HK-2 (cell line): Measurements from ENCODE around the gene ADGRG2.

Source experiments
- DNase-seq: peaks from one replicate; pipeline ENCODE4 v3.0.0-alpha.2; 2018; ENCODE audit not compliant: unreplicated experiment

Gene ADGRG2, protein sequence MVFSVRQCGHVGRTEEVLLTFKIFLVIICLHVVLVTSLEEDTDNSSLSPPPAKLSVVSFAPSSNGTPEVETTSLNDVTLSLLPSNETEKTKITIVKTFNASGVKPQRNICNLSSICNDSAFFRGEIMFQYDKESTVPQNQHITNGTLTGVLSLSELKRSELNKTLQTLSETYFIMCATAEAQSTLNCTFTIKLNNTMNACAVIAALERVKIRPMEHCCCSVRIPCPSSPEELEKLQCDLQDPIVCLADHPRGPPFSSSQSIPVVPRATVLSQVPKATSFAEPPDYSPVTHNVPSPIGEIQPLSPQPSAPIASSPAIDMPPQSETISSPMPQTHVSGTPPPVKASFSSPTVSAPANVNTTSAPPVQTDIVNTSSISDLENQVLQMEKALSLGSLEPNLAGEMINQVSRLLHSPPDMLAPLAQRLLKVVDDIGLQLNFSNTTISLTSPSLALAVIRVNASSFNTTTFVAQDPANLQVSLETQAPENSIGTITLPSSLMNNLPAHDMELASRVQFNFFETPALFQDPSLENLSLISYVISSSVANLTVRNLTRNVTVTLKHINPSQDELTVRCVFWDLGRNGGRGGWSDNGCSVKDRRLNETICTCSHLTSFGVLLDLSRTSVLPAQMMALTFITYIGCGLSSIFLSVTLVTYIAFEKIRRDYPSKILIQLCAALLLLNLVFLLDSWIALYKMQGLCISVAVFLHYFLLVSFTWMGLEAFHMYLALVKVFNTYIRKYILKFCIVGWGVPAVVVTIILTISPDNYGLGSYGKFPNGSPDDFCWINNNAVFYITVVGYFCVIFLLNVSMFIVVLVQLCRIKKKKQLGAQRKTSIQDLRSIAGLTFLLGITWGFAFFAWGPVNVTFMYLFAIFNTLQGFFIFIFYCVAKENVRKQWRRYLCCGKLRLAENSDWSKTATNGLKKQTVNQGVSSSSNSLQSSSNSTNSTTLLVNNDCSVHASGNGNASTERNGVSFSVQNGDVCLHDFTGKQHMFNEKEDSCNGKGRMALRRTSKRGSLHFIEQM

DNA sequence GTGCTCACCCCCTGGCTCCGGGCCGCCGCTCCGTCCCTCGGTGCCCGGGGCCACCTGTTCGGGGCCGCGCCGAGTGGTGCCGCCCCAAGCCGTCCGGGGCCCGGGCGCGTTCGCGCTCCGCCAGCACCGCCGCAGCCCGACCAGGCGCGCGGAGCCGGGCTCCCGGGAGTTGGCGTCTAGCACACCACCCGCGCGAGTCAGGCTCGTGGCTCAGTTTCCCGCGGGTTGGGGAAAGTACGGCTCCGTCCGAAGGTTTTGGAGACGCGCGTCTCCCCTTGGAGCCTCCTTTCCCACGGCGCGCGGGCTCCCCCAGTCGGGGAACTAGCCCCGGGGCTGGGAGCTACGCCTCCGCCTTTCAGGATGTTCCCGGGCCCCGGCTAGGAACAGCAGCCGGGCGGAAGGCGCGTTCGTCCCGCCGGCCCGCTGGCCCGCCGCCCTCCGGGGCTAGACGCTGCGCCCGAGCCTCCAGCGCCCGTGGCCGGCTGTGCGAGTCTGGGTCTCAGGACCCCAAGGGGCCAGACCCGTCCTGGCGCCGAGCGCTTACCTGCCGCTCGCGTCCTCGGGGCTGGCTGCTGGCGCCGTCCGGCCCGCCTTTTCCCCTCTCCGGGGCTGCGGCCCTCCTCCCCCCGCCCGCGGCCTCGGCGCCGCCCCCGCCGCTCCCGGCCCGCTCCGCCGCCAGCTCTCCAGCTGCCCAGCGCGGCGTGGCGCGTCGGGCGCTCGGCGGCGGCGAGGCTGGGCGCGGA lies at the start of gene ADGRG2:
TSS of gene ADGRG2 (minus strand) at position 571 of the 743 bp plus-strand sequence. CDS start 53,634 bp downstream, outside the sequence.
- peak; percentile 30 for DNase-seq

DNA sequence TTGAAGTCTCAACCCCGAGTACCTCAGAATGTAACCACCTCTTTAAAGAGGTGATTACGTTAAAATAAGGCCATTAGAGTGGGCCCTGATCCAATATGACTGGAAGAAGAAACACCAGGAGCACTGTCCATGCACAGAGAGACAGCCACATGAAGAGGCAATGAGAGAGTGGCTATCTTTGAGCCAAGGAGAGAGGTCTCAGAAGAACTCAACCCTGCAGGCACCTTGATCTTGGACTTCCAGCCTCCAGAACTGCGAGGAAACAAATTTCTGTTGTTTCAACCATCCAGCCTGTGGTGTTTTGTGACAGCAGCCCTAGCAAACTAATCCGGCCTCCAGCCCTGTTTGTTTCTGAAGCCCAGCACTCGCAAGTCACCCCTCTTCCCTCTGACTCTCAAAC lies 46.3 kb upstream of the ADGRG2 start:
- no peak for DNase-seq

DNA sequence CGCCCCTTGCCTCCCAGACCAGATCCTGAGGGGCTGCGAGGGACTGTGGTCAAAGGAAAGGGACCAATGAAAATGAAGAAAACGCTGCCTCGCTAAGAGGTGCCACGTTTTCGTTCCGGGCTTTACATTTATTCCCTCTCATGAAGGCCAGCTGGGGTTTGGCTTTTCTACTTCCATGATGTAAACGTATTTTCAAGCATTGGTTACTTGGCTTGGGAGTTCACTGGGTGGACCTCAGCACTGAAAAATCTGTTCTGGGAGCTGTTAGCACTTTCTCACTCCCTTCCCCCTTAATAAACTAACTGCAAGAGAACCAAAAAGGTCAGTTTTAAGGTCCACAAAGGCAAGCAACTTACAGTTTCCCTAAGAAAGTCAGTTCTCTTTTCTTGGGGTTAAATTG lies 40.6 kb upstream of the ADGRG2 start:
- no peak for DNase-seq

DNA sequence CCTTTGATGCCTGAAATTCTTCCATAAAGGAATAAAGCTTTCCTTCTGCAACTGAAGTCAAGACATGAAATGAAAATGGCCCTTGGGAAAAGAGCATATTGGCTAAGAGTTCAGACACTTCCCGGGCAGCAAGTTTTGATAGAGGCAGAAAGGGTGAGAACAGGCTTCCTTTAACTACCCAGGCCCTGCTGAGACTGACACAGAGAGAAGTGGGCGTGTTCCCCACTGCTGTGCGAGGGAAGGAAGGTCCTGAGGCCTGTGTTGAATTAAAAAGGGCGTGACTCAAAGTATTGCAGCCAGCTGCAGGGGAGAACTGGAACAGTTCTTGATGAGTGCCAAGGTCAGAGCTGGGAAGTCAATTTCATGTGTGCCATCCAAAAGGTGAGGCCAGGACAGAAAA lies 33.9 kb upstream of the ADGRG2 start:
- no peak for DNase-seq

DNA sequence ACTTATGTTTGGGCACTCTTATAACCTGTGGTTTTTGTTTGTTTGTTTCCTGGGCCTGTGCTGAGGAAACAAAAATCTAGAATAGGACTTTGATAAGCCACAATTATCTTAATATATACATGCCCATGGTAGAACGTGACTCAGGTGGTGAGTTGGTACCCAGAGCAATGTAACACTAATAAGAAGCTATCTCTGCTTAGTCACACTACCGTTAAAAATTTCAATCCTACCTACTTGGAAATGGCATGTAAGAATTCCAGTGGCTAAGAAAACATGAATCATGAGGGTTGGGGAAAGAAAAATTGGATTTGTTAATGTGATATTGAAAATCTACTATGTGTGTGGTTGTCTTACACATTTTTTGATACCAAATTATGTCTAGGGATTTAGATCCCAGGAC lies 30.5 kb upstream of the ADGRG2 start:
- DNase-seq = no peak

DNA sequence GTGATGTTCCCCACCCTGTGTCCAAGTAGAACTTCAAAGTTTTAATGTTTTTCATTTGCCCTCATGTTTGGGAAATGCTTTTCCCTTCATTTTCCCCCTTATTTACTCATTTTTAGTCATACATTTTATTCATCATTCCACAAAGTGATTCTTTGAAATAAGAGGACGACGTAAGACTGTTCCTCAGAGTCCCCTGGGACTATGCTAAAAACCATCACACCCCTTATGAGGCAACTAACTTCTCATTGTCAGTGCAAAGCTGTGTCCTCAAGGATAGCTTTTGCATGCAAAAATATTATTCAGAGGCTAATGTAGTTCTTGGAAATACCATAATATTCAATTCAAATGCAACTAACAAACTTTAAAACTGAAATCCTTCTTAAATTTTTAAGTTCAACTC lies 14.8 kb upstream of the ADGRG2 start:
- DNase-seq = no peak

DNA sequence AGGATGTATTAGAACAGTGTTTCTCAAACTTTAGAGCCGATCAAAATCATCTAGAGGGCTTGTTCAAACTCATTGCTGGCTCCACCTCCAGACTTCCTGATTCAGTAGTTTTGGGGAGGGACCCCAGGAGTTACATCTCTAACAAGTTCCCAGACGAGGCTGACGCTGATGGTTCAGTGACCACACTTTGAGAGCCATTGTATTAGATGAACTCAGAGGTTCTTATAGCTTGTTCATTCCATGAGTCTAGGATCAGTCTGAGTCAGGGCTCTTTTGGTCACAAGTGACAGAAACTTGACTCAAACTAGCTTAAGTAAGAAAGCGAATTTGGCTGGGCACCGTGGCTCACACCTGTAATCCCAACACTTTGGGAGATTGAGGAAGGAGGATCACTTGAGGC lies 11.5 kb upstream of the ADGRG2 start:
- no peak for DNase-seq

DNA sequence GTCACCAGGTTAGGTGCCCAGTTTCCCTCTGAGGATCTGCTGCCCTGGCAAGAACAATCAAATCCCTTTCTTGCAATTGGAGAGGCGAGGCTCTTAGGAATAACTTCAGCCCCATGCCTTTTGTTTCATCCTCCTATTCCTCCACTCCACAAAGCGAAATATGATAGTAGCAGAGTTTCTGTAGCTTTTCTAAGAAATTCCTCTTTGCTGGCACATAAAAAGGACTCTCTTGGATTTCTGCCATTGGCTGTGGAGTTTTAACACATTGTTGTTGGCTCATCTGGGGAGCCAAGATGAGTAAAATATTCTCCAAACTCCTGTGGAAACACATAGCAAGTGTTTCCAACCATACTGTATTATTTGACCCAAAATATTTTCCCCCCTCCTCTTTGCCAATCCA lies 11.0 kb upstream of the ADGRG2 start:
- no peak for DNase-seq

DNA sequence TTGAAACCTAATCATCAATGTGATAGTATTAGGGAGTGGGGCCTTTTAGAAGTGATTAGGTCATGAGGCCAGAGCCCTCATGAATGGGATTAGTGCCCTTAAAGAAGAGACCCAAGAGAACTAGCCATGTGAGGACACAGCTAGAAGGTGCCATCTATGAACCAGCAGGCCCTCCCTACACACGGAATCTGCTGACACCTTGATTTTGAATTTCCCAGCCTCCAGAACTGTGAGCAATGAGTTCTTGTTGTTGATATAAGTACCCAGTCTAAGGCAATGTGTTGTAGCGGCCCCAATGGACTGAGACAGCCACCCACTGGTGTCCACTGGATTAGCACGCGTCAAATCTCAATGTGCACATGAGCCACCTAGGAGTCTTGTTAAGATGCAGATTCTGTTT lies 8.4 kb upstream of the ADGRG2 start:
- no peak for DNase-seq

DNA sequence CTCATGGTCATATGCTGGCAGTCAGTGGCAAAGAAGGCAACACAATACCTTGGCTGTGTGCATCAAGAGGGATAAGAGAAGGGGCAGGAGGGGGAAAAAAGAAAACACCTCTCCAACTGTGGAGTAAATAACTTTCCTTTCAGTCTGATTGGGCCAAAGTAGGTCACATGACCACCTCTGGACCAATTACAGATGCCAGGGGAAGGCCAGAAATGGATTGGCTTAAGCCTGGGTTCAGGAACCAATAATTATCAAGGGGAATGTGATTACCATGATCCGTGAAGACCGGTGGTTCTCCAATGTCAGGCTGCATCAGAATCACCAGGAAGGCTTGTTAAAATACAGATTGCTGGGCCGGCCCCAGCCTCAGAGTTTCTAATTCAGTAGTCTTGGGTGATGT lies 7.4 kb upstream of the ADGRG2 start:
- no peak for DNase-seq

DNA sequence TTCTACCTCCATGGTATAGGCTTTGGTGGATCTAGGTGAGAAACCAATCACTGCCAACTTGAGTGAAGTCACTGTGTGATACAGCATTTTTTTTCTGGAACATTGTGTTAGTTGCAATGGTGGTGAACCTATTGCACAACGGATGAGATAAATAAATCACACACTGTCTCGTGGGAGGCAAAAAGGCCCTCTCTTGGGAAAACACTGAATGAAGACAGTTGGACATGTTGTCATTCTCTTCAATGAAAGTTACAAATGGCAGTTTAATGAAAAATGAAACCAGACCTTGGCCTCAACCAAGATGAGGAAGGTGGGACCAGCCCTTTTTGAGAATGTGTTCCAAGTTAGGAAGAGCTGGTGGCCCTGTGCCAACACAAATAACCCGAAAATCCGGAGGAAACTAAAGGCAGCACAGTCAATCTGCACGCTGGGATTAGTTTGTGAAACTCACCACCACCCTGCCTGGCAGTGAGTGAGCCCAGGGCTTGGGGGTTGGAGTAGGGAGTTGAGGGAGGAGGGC lies 5.4 kb upstream of the ADGRG2 start:
- DNase-seq = no peak

DNA sequence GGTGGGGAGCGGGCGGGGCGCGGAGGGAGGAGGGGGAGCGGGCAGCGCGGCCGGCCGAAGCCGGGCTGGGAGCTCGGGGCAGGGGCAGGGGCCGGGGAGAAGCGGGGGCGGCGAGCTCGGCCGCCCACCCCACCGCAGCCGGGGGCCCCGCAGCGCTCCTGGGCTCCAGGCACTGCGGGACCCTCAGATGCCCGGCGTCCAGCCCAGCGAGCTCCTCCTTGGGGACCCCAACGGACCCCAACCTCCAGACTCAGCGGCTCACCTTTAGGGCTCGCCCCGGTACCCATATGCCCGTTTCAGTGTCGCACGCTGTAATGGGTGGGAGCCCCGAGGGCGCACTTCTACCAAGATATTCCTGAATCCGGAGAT lies 357 bp upstream of the ADGRG2 start:
- no peak for DNase-seq

DNA sequence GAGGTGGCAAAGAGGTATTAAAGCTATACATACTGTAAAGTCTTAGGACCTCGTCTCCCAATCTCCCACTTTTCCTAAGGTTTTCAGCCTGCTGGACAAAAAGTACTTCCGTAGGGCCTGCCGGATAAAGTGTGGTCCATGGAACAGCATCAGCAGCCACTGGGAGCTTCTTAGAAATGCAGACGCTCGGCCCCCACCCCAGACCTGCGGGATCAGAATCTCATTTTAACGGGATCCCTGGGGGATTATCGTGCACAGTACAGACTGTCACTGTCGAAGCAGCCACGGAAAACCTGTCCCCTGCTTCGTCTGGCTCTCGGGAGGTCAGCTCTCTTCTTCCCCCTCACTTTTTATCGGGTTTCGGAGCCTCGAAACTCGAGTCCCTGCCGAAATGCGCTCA lies 802 bp downstream of the ADGRG2 start:
- no peak for DNase-seq

DNA sequence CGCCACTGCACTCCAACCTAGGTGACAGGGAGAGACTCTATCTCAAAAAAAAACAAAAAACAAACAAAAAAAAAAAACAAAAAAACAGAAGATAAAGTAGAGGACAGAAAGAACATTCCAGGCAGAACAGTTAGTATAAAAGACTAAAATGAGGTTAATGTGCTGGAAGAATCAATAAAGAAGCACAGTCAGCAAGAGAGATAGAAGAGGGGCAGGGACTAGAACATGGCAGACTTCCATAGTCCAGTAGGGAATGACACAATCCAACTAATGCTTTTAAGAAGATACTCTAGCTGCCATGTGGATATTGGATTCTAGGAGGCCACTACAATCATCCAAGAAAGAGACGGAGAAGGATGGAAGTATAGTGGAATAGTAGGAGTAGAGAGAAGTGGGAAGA lies 11.6 kb downstream of the ADGRG2 start:
- DNase-seq = no peak

DNA sequence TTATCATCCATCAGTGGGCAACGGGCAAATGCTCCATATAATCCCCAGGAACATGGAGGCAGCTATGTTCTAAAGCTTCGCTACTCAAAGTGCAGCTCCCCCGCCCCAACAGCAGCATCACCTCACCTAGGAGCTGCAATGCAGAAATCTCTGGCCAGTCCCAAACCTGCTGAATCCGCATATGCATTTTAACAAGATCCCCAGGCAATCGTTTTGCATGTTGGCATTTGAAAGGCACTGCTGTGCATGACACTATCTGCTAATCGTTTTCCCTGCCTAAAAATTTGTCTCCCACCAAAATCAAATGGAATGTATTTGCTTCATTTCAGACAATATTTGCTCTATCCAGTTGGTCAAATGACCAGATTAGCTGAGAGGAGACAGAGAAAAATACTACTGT lies 15.2 kb downstream of the ADGRG2 start:
- DNase-seq = no peak

DNA sequence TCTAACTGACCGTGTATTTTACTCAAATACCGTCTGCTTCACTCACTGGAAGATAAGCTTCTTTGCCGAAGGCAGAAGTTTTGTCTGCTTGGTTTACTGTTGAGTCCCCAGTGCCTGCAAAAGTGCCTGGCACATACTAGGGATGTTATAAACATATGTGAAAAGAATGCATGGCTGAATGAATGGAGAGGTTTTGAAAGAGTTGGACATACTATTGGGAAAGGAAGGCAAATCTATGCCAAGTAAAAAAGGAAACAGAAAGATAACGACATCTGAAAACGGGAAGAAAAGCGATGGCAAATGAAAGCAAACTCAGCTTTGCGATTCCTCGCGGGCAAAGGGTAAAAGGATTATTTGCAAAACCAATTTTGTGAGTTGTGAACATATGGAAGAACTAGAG lies 21.7 kb downstream of the ADGRG2 start:
- DNase-seq = no peak

DNA sequence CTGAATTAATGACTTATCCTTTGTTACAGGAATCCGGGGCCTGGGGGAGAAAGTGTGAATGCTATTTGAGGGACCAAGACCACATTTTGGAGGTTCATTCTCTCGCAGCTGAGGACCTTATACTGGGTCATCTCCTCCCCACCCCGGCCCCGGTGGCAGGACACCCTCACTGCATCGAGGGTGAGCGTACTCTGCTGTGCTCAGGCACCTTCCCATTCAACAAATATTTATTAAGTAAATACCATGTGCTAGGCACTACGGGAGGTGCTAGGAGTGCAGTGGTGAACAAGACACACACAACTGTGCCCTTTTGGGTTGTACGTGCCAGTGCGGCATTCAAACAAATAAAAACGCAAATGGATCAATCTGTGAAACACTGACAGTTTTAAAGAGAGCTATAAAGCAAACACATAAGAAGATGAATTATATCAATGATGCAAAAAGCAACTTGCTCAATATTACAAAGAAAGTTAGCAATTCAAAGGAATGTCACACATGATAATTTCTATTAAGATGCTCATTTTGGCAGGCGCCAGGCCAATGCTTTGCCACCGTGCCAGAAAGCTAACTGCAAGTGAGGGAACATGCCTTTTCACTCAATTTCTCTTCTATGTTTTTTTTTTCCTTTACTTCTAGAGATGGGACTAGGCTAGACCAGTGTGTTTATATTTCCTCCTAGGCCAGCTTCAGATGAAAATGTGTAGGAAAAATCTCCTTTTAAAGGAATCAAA lies 24.6 kb downstream of the ADGRG2 start:
- no peak for DNase-seq

DNA sequence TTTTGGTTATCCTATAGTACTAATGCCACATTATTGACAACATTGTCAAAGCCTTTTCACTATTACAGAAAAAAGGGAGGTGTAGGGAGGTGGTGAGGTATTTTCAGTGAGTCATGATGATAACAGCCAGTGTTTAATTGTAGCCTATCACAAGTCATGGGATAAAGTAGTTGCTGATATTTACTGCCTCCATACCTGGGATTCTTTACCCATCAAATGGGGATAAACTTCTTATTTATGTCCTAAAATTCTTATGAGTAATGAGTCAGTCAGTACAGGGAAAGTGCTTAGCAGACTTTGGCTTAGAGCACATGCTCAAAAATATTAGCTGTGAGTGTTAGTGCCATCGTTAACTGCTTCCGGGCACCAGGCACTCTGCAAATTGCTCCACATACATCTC lies 25.7 kb downstream of the ADGRG2 start:
- no peak for DNase-seq

DNA sequence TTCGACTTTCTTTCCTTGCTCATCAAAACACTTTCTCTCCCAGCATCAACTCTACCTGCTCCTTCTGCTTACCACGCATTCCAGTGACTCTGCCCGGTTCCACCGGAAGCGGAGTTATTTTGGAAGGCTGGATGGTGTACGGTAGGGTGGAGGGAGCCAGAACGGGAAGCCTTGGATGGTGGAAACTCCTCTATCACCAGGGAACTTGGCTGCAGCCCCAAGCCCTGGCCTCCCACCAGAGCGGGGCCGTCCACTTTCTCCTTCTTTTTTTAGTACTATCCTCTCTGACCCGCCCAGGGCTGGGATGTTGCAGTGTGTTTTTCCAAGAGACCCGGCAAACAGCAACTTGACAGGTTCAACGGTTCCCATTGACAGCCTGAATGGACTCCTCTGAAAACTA lies 27.6 kb downstream of the ADGRG2 start:
- DNase-seq = no peak

DNA sequence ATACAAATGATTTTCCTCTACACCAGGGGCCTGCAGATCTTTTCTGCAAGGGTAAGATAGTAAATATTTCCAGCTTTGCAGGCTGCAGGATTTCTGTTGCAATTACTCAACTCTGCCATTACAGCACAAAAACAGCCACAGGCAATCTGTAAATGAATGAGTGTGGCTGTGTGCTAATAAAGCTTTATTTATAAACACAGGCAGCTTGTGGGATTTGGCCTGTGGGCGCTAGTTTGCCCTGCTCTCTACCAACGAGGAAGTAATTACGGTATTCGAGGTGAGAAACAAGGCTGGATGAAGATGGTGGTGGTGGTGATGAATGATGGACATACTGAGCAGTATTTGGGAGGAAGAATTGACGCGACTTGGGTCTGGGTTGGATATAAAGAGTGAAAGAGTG lies 30.7 kb downstream of the ADGRG2 start:
- DNase-seq = no peak

DNA sequence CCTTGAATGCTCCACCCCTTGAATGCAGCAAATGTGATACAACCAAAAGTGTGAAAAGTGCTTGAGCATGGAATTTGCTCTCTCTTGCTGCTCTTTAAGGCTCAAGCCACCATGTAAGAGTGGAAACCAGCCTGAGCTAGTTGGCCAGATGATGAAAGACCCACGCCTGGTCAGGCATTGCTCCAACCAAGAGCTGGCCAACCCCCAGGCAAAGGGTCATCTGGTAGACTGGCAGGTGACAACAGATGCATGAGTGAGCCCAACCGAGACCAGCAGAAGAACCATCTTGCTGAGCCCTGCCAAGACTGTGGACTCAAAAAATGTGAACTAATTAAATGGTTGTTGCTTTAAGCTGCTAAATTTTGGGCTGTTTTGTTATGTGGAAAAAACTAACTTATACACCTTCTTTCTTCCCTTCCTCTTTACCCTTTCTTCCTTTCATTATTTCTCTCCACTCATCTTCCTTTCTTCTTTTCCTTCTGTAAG lies 32.7 kb downstream of the ADGRG2 start:
- DNase-seq = no peak
